ENCODE results near the gene ADCY5.

Gene ADCY5

GRCh38 chr3:123385001-123385401 lies 63.9 kb downstream of the ADCY5 start:
- no peak for DNase-seq

GRCh38 chr3:123384256-123384655 lies 64.6 kb downstream of the ADCY5 start:
- DNase-seq = no peak

GRCh38 chr3:123383091-123384053 lies 65.5 kb downstream of the ADCY5 start:
- no peak for DNase-seq

- DNase-seq = no peak
Observed at GRCh38 chr3:123380261-123380660, 68.6 kb downstream of the ADCY5 start.

GRCh38 chr3:123379041-123379830 lies 69.7 kb downstream of the ADCY5 start:
- no peak for DNase-seq

GRCh38 chr3:123378409-123378915 lies 70.4 kb downstream of the ADCY5 start:
- no peak for DNase-seq

GRCh38 chr3:123377243-123377740 lies 71.6 kb downstream of the ADCY5 start:
- DNase-seq = no peak

- no peak for DNase-seq
Observed at GRCh38 chr3:123376451-123377242, 72.2 kb downstream of the ADCY5 start.

- DNase-seq = no peak
Observed at GRCh38 chr3:123375014-123375940, 73.6 kb downstream of the ADCY5 start.

GRCh38 chr3:123374016-123374415 lies 74.9 kb downstream of the ADCY5 start:
- DNase-seq = no peak

GRCh38 chr3:123373474-123373987 lies 75.4 kb downstream of the ADCY5 start:
- DNase-seq = no peak

- no peak for DNase-seq
Observed at GRCh38 chr3:123372686-123373473, 76.0 kb downstream of the ADCY5 start.

GRCh38 chr3:123371859-123372685 lies 76.8 kb downstream of the ADCY5 start:
- no peak for DNase-seq

GRCh38 chr3:123371426-123371825 lies 77.5 kb downstream of the ADCY5 start:
- DNase-seq = no peak

- no peak for DNase-seq
Observed at GRCh38 chr3:123370819-123371218, 78.1 kb downstream of the ADCY5 start.

GRCh38 chr3:123369085-123369484 lies 79.8 kb downstream of the ADCY5 start:
- DNase-seq = no peak

- DNase-seq = no peak
Observed at GRCh38 chr3:123367467-123368154, 81.3 kb downstream of the ADCY5 start.

- DNase-seq = no peak
Observed at GRCh38 chr3:123365450-123366143, 83.3 kb downstream of the ADCY5 start.

Data from activated CD4-positive, CD25-positive, alpha-beta regulatory T cell treated with anti-CD3 and anti-CD28 coated beads, Interleukin-2, amount 50 U/mL, for 72 hours (primary cell).